MM.1S (cell line): ENCODE data around the gene ALKBH5.

ENCODE experiments used
- DNase-seq: peaks from one replicate; pipeline ENCODE4 v3.0.0-alpha.2; 2015
- H2AFZ ChIP-seq: fragments of 300-600 bp; sonication (generic); 2 replicates; pipeline ENCODE4 v1.6.0; 2016; ENCODE audit warnings: antibody characterized with exemption, low read length
- H3F3A ChIP-seq: fragments of 300-600 bp; sonication (generic); 2 replicates; pipeline ENCODE4 v1.6.1; 2016; ENCODE audit warnings: mild to moderate bottlenecking, antibody characterized with exemption, low read length, moderate library complexity, mixed read lengths; ENCODE audit not compliant: insufficient read depth
- H3K27ac ChIP-seq: fragments of 300-600 bp; sonication (generic); 2 replicates; pipeline ENCODE4 v1.5.1; 2016; ENCODE audit warnings: mild to moderate bottlenecking, low read length
- H3K27me3 ChIP-seq: fragments of 300-600 bp; sonication (generic); replicated peaks from 2 replicates; pipeline ENCODE4 v1.6.0; 2016; ENCODE audit warnings: low read length; ENCODE audit not compliant: insufficient read depth
- H3K36me3 ChIP-seq: fragments of 300-600 bp; sonication (generic); replicated peaks from 2 replicates; pipeline ENCODE4 v1.6.1; 2016; ENCODE audit warnings: mild to moderate bottlenecking, low read length, mixed read lengths; ENCODE audit not compliant: insufficient read depth
- H3K4me1 ChIP-seq: fragments of 300-600 bp; sonication (generic); 2 replicates; pipeline ENCODE4 v1.6.1; 2016; ENCODE audit warnings: low read length, mixed read lengths
- H3K4me2 ChIP-seq: fragments of 300-600 bp; sonication (generic); 2 replicates; pipeline ENCODE4 v1.6.0; 2016; ENCODE audit warnings: low read depth, low read length
- H3K4me3 ChIP-seq: fragments of 300-600 bp; sonication (generic); 2 replicates; pipeline ENCODE4 v1.5.1; 2016; ENCODE audit warnings: low read length, mixed read lengths
- H3K79me2 ChIP-seq: fragments of 300-600 bp; sonication (generic); 2 replicates; pipeline ENCODE4 v1.6.1; 2016; ENCODE audit warnings: mixed run types, low read length, mixed read lengths
- H3K9ac ChIP-seq: fragments of 300-600 bp; sonication (generic); 2 replicates; pipeline ENCODE4 v1.6.1; 2016; ENCODE audit warnings: low read length, mixed read lengths
- H3K9me2 ChIP-seq: fragments of 300-600 bp; sonication (generic); replicated peaks from 2 replicates; pipeline ENCODE4 v1.6.1; 2016; ENCODE audit warnings: mild to moderate bottlenecking, low read length, mixed read lengths; ENCODE audit not compliant: insufficient read depth
- H3K9me3 ChIP-seq: fragments of 300-600 bp; sonication (generic); replicated peaks from 2 replicates; pipeline ENCODE4 v1.6.1; 2016; ENCODE audit warnings: mild to moderate bottlenecking, low read length, mixed read lengths; ENCODE audit not compliant: insufficient read depth
- H4K20me1 ChIP-seq: fragments of 300-600 bp; sonication (generic); 2 replicates; pipeline ENCODE4 v1.6.1; 2016; ENCODE audit warnings: mild to moderate bottlenecking, low read length, moderate library complexity, mixed read lengths; ENCODE audit not compliant: insufficient read depth
- EZH2 ChIP-seq: fragments of 300-600 bp; sonication (generic); optimal IDR thresholded peaks from 2 replicates; pipeline ENCODE3; 2017; ENCODE audit warnings: low read depth, mild to moderate bottlenecking, antibody characterized with exemption, low read length, mixed read lengths
- EZH2phosphoT487 ChIP-seq: fragments of 300-600 bp; sonication (generic); IDR thresholded peaks from 2 replicates; pipeline ENCODE4 v1.6.1; 2018; ENCODE audit warnings: antibody characterized with exemption, low read length
- TF ChIP-seq, protein P1 (sequence below): fragments of 300-600 bp; sonication (generic); IDR thresholded peaks from 2 replicates; pipeline ENCODE4 v1.5.1; 2016; ENCODE audit warnings: antibody characterized with exemption, low read length, mixed read lengths

The ALKBH5 gene

DNA sequence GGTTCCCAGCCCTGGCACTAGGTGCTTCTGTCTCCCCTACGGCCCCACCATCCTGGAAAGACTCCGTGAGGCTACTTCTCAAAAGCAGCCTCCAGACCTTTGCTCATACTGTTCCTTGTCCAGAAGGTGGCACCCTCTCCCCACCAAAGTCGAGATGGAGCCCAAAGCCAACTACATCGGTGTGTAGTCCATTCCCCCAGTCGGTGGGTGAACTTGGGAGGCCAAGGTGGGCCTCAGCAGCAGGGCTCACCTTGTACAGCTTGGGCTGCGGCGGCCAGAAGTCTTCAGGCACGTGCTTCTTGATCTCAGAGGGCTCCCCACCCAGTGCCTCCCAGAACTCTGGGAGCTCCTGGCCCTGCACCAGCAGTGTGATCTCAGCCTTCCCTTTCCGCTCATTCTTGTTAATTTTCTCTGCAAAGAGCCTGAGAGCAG is 64.7 kb downstream of the ALKBH5 start:
- Histone ChIP-seq H3K36me3 (no peaks in the 10 kb centered on the region; the same call in 1 of the 2 replicates), H4K20me1 (no peaks in the 10 kb centered on the region), H3K79me2 (no peaks in the 10 kb centered on the region)

DNA sequence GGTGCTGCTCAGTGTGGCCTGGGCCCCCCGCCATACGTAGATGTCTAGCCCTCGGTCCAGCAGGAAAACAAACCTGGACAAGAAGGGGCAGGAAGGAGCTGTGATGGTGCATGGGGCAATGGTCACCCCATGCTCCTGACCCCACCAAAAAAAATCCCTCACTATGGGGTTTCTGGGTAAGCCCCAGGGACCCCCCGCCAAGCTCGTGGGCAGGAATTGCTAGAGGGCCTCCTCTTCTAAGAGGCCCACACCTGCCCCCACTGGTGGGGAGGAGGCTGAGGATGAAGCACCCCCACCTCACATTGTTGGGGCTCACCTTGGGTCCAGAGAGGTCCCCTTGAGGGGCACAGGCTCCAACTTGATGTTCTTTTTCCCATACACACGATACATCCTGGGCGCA is 65.2 kb downstream of the ALKBH5 start:
- Histone ChIP-seq H3K27me3 (no peaks in the 10 kb centered on the region), H3K4me3 (no peak overlapping the region), H3K36me3 (no peaks in the 10 kb centered on the region; the same call in 1 of the 2 replicates), H2AFZ (no peak overlapping the region), H3K4me1 (no peaks in the 10 kb centered on the region), H4K20me1 (no peaks in the 10 kb centered on the region), H3K27ac (no peak overlapping the region), H3K9me2 (no peaks in the 10 kb centered on the region), H3K4me2 (no peak overlapping the region), H3K9ac (no peak overlapping the region), H3K79me2 (no peaks in the 10 kb centered on the region), H3F3A (no peaks in the 10 kb centered on the region), H3K9me3 (no peaks in the 10 kb centered on the region)
- DNase-seq, result no peak
- TF ChIP-seq EZH2phosphoT487 (no peak), EZH2 (no peak)
- TF ChIP-seq, protein P1, sequence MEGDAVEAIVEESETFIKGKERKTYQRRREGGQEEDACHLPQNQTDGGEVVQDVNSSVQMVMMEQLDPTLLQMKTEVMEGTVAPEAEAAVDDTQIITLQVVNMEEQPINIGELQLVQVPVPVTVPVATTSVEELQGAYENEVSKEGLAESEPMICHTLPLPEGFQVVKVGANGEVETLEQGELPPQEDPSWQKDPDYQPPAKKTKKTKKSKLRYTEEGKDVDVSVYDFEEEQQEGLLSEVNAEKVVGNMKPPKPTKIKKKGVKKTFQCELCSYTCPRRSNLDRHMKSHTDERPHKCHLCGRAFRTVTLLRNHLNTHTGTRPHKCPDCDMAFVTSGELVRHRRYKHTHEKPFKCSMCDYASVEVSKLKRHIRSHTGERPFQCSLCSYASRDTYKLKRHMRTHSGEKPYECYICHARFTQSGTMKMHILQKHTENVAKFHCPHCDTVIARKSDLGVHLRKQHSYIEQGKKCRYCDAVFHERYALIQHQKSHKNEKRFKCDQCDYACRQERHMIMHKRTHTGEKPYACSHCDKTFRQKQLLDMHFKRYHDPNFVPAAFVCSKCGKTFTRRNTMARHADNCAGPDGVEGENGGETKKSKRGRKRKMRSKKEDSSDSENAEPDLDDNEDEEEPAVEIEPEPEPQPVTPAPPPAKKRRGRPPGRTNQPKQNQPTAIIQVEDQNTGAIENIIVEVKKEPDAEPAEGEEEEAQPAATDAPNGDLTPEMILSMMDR, result no peak

More for the DNA sequence above, 64.7 kb downstream of the ALKBH5 start:
- Histone ChIP-seq H3K27ac (no peak overlapping the region), H3K9ac (no peak overlapping the region), H3K27me3 (no peaks in the 10 kb centered on the region), H3K9me2 (no peaks in the 10 kb centered on the region), H3F3A (no peaks in the 10 kb centered on the region), H3K4me3 (no peak overlapping the region), H3K4me2 (no peak overlapping the region), H3K9me3 (no peaks in the 10 kb centered on the region), H3K4me1 (no peaks in the 10 kb centered on the region), H2AFZ (no peak overlapping the region)
- no peak for TF ChIP-seq EZH2
- TF ChIP-seq EZH2phosphoT487, result no peak
- TF ChIP-seq, protein P1, result peak; percentile 73
- peak; percentile 64 for DNase-seq

DNA sequence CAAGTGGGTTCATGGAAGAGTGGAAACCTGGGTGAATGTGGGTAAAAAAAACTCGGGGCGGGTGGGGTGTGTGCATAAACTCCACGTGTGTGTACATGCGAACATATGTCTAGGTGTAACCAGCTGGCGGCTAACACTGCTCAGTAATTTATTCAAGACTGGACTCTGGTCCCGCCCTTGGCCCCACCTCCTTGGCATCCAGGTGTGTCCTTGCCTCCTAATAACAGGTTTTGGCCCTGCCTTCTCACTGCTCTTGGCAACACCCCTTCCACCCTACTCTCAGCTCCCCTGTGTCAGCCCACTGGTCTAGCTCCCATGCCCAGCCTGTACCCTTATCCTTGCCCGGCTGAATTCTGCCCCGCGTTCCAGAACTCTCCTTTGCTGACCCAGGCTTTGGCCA is 66.6 kb downstream of the ALKBH5 start:
- Histone ChIP-seq H3K4me2 (no peak overlapping the region), H3K9me2 (no peaks in the 10 kb centered on the region), H3K27ac (no peak overlapping the region), H3K79me2 (peaks cover 3% of the 10 kb centered on the region; the same call in 1 of the 2 replicates), H3K36me3 (no peaks in the 10 kb centered on the region; the same call in 1 of the 2 replicates), H3K9ac (no peak overlapping the region), H3K4me1 (no peaks in the 10 kb centered on the region), H3K4me3 (no peak overlapping the region), H4K20me1 (no peaks in the 10 kb centered on the region), H3K27me3 (no peaks in the 10 kb centered on the region), H3F3A (no peaks in the 10 kb centered on the region), H3K9me3 (no peaks in the 10 kb centered on the region), H2AFZ (no peak overlapping the region)
- no peak for TF ChIP-seq EZH2phosphoT487
- no peak for TF ChIP-seq EZH2
- TF ChIP-seq, protein P1, result no peak
- DNase-seq, result no peak

DNA sequence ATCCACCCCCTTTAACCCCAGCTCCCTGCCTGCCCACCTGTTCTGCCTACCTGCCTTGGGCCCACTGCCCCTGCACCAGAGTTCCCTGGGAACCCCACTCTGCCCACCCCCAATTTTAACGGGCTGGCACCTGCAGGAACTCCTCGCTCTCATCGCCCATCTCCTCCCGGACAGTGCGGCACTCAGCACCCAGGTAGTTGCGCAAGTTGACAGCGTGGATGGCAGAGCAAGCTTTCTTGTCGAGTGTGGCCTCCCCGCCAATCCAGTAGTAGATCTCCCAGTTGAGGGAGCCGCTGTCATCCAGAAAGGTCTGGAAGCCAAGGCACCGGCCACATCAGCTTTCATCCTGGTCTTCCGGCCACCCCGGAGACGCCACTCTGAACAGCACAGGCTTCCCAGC is 67.1 kb downstream of the ALKBH5 start:
- Histone ChIP-seq H2AFZ (no peak overlapping the region), H3F3A (no peaks in the 10 kb centered on the region), H3K27ac (no peak overlapping the region), H3K36me3 (no peaks in the 10 kb centered on the region; the same call in 1 of the 2 replicates), H4K20me1 (peaks cover 3% of the 10 kb centered on the region), H3K9me2 (no peaks in the 10 kb centered on the region), H3K9ac (no peak overlapping the region), H3K79me2 (peaks cover 6% of the 10 kb centered on the region; the same call in 1 of the 2 replicates), H3K4me1 (no peaks in the 10 kb centered on the region), H3K9me3 (no peaks in the 10 kb centered on the region), H3K4me3 (no peak overlapping the region), H3K4me2 (no peak overlapping the region), H3K27me3 (no peaks in the 10 kb centered on the region)
- TF ChIP-seq EZH2, result no peak
- TF ChIP-seq, protein P1, result no peak
- no peak for TF ChIP-seq EZH2phosphoT487
- no peak for DNase-seq
